Fibroblast of skin of right biceps (primary cell): ENCODE measurements around the gene OR2T34.
"Not testable (repeated sequence)": the region's sequence is repeated elsewhere in the genome, so short reads cannot be mapped to it uniquely, and the experiment has no call there.

Source experiments
- DNase-seq: peaks from one replicate; pipeline ENCODE4 v3.0.0-alpha.2; 2013

OR2T34 gene

DNA sequence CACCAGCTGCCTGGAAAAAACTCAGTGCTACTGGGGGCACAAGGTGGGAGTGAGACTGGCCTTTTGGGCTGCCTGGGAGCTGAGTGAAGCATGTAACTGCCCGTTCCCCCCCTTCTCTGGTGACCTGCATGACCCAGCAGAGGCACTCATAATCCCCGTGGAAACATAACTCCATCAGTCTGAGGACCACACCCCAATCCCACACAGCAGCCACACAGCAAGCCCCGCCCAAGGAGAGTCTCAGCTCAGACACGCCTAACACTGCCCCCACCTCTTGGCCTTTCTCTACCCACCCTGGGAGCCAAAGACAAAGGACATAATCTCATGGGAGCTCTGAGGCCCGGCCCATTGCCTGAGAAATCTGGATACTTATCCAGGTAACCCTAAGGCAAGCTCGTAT, 23.5 kb downstream of the OR2T34 start:
- not testable (repeated sequence) for DNase-seq

DNA sequence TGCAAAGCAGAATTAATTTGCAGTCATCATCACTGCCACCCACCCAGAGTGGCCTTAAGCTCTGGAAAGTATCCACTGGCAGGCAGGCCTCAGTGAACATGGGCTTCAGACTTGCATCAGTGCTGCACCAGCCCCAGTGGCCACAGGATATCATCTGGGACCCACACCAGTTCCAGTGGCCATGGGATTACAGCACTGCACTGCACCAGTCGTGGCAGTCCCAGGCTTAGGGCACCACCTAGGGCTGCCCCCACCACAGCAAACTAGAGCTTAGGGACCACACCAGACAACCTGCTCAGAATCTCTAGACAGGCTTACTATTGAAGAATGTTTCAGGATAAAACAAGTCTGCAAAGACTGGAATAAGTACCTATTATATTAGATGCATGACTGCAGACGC, 27.2 kb downstream of the OR2T34 start:
- DNase-seq = not testable (repeated sequence)

DNA sequence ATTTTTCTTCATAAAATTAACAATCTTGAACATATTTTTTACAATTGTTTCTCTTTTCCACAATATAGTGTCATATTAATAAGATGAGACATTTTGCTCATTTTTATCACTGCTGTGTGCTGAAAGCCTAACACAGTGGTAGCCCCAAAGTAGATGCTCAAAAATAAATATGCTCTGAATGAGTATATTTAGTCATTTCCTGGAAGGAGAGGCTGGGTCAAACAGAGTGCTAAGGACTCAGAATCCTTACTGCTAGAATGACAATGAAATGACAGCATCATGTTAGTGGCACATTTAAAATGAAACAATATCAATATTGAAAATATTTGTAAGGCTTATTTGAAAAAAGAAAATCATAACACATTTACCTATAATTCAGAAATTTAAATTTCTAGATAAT, 37.1 kb downstream of the OR2T34 start:
- DNase-seq = not testable (repeated sequence)
